K562 (cell line): ENCODE data around the gene SH2D7. TPM values are rescaled to one million over a fixed set of nuclear protein-coding genes. Genes with fewer than 3 reads are reported as not detected.

Source experiments
- ATAC-seq: fragments of 200-7000 bp; cut with Tn5 transposase; 3 replicates; pipeline ENCODE4 v1.9.1; 2020; ENCODE audit warnings: moderate library complexity
- BruUV-seq: library from RNA; stranded (reverse); fragments of 400-500 nt; replicated peaks from 2 replicates; lab custom pipeline; 2021; lab: Mats Ljungman, UMichigan
- CTCF ChIA-PET: fragments of 300-600 bp; formaldehyde crosslinking; extraction: SDS; loops from one replicate; lab custom pipeline; 2021; ENCODE audit warnings: low intra/inter-chr PET ratio; lab: Yijun Ruan, JAX
- POLR2A ChIA-PET: fragments of 300-600, 350-650 bp; sonication (Branson Sonifier 250); formaldehyde crosslinking; extraction: SDS; loops from one replicate; lab custom pipeline; 2021; ENCODE audit warnings: antibody characterized with exemption, inconsistent platforms; lab: Yijun Ruan, JAX
- DNase-seq, 4 experiments: peaks; one replicate each; pipeline versions ENCODE4 v3.0.0 to v3.0.0-alpha.2; 2011 to 2018; ENCODE audit warnings: low spot score in 3 of 4, mixed read lengths in 3 of 4; ENCODE audit errors: extremely low read depth in 1 of 4
- FAIRE-seq: peaks from 2 replicates; lab custom pipeline; 2011; peaks lifted over from hg19 to GRCh38; lab: Jason Lieb, UNC
- H2AFZ ChIP-seq: 2 replicates; pipeline ENCODE4 v1.6.0; 2011; ENCODE audit warnings: low read depth, low read length, control low read depth, inconsistent platforms
- H3K27ac ChIP-seq: fragments of 200-600 bp; 3 replicates; pipeline ENCODE4 v1.8.0; 2011; ENCODE audit warnings: low read depth, mild to moderate bottlenecking, control low read depth, inconsistent platforms, low read length, moderate library complexity, mixed read lengths; ENCODE audit errors: extremely low read depth
- H3K27me3 ChIP-seq, 2 experiments: fragments of 300-600 bp in 1 of 2; 2 replicates in 1 of 2; 3 replicates in 1 of 2; pipeline versions ENCODE4 v1.6.0 to v1.8.0; 2011; ENCODE audit warnings: inconsistent platforms in 2 of 2, low read length in 2 of 2, mild to moderate bottlenecking in 1 of 2, mixed read lengths in 1 of 2, moderate library complexity in 1 of 2; ENCODE audit not compliant: control insufficient read depth in 2 of 2, insufficient read depth in 2 of 2
- H3K36me3 ChIP-seq: fragments of 300-600 bp; 3 replicates; pipeline ENCODE4 v1.8.0; 2011; ENCODE audit warnings: mild to moderate bottlenecking, low read length, inconsistent platforms; ENCODE audit not compliant: control insufficient read depth, insufficient read depth
- H3K4me1 ChIP-seq, 2 experiments: fragments of 200-600 bp in 1 of 2; replicated peaks in 1 of 2; 2 replicates in 1 of 2; 3 replicates in 1 of 2; pipeline versions ENCODE4 v1.5.1 to v1.8.0; 2011; ENCODE audit warnings: inconsistent platforms in 2 of 2, low read length in 2 of 2, mild to moderate bottlenecking in 1 of 2, mixed read lengths in 1 of 2, moderate library complexity in 1 of 2; ENCODE audit not compliant: control insufficient read depth in 2 of 2, insufficient read depth in 2 of 2
- H3K4me2 ChIP-seq: 2 replicates; pipeline ENCODE4 v1.6.1; 2011; ENCODE audit warnings: low read length, control low read depth, inconsistent platforms, mixed read lengths; ENCODE audit not compliant: insufficient read depth
- H3K4me3 ChIP-seq: fragments of 200-600 bp; sonication (generic), shearing (Covaris generic); 2 replicates; pipeline ENCODE4 v1.5.1; 2016; ENCODE audit warnings: control low read depth, inconsistent platforms
- H3K79me2 ChIP-seq: fragments of 200-600 bp; 3 replicates; pipeline ENCODE4 v1.8.0; 2011; ENCODE audit warnings: low read length, inconsistent platforms; ENCODE audit not compliant: control insufficient read depth, insufficient read depth
- H3K9ac ChIP-seq, 2 experiments: 2 replicates each; pipeline versions ENCODE4 v1.6.0 to v1.6.1; 2011; ENCODE audit warnings: low read depth in 2 of 2, low read length in 2 of 2, control low read depth in 1 of 2, inconsistent platforms in 1 of 2, mild to moderate bottlenecking in 1 of 2, mixed read lengths in 1 of 2; ENCODE audit not compliant: insufficient read depth in 1 of 2
- H3K9me1 ChIP-seq: one replicate; pipeline ENCODE4 v1.6.0; 2011; ENCODE audit warnings: inconsistent platforms, mild to moderate bottlenecking, low read length, moderate library complexity; ENCODE audit not compliant: control insufficient read depth, insufficient read depth
- H3K9me3 ChIP-seq: replicated peaks from 2 replicates; pipeline ENCODE4 v1.5.1; 2011; ENCODE audit warnings: low read depth, low read length, inconsistent platforms; ENCODE audit not compliant: control insufficient read depth, insufficient read depth
- H4K20me1 ChIP-seq: replicated peaks from 2 replicates; pipeline ENCODE4 v1.6.1; 2011; ENCODE audit warnings: low read length, inconsistent platforms, mixed read lengths; ENCODE audit not compliant: control insufficient read depth, insufficient read depth
- ATF7 ChIP-seq: fragments of 450-650 bp; IDR thresholded peaks from 2 replicates; pipeline ENCODE4 v1.7.1; 2014; ENCODE audit warnings: mild to moderate bottlenecking, moderate library complexity
- BRD4 ChIP-seq: fragments of 200-600 bp; sonication (generic); IDR thresholded peaks from 2 replicates; pipeline ENCODE4 v1.6.1; 2017; ENCODE audit warnings: inconsistent platforms
- FOXK2 ChIP-seq, 2 experiments: fragments of 450-650 bp; IDR thresholded peaks in 1 of 2; conservative IDR thresholded peaks in 1 of 2; 2 replicates each; pipeline ENCODE4 v1.6.1; 2016; ENCODE audit warnings: low read depth in 2 of 2, mild to moderate bottlenecking in 1 of 2
- GABPB1 ChIP-seq: sonication (generic); formaldehyde crosslinking; IDR thresholded peaks from 2 replicates; pipeline ENCODE4 v1.8.0; 2022; ENCODE audit warnings: mild to moderate bottlenecking, missing genetic modification reagents
- HEY1 ChIP-seq: fragments of 250-450 bp; sonication (Bioruptor Pico); IDR thresholded peaks from 2 replicates; pipeline ENCODE4 v1.5.0; 2020; ENCODE audit warnings: mild to moderate bottlenecking, moderate library complexity, borderline replicate concordance
- KLF16 ChIP-seq: IDR thresholded peaks from 2 replicates; pipeline ENCODE4 v1.6.1; 2016; ENCODE audit warnings: antibody characterized with exemption
- MTA3 ChIP-seq: fragments of 450-650 bp; formaldehyde crosslinking; IDR thresholded peaks from 2 replicates; pipeline ENCODE4 v1.6.1; 2017; ENCODE audit warnings: mild to moderate bottlenecking, borderline replicate concordance
- SLC30A9 ChIP-seq: fragments of 250-450 bp; sonication (Bioruptor Pico); IDR thresholded peaks from 2 replicates; pipeline ENCODE4 v1.8.0; 2022; ENCODE audit warnings: mild to moderate bottlenecking, moderate library complexity
- TAF9B ChIP-seq: fragments of 450-650 bp; IDR thresholded peaks from 2 replicates; pipeline ENCODE4 v1.6.1; 2018; ENCODE audit warnings: mild to moderate bottlenecking; ENCODE audit not compliant: partially characterized antibody
- THRAP3 ChIP-seq: fragments of 450-650 bp; IDR thresholded peaks from 2 replicates; pipeline ENCODE4 v1.6.1; 2016; ENCODE audit warnings: mild to moderate bottlenecking, inconsistent platforms, borderline replicate concordance
- ZC3H4 ChIP-seq: sonication (generic); formaldehyde crosslinking; IDR thresholded peaks from 2 replicates; pipeline ENCODE4 v1.9.0; 2021; ENCODE audit warnings: missing genetic modification reagents, borderline replicate concordance
- WGBS: fragments of 100-300 bp; shearing (Covaris generic); methylation state at CpG from one replicate; pipeline ENCODE4 v1.1.6; 2016; ENCODE audit warnings: low coverage, mixed read lengths; ENCODE audit not compliant: insufficient coverage; ENCODE audit errors: missing lambda C conversion rate; 5-methylcytosine and 5-hydroxymethylcytosine counted together
- in situ Hi-C: fragments of 300-500 bp; cut with MboI; formaldehyde crosslinking; loops from 4 replicates; pipeline ENCODE4 v1.15.0; 2018; ENCODE audit warnings: inconsistent platforms, mixed read lengths
- intact Hi-C: fragments of 100-400 bp; cut with micrococcal nuclease; formaldehyde crosslinking; loops from 2 replicates; pipeline ENCODE4 v1.14.2; 2022
- polyA plus RNA-seq, 8 experiments: library from polyadenylated mRNA; depleted of rRNA in 4 of 8; stranded (reverse) in 5 of 8; unstranded in 3 of 8; fragments of >200 nt; fragmentation: Nextera tagmentation in 2 of 8; fragmentation: Illumina TruSeq in 1 of 8; extraction: Ambion mirVana in 2 of 8; extraction: Trizol in 1 of 8; gene quantifications; 2 replicates each; pipeline versions ENCODE4 v1.2.1 to v1.2.3, GENCODE V29; 2011 to 2014; ENCODE audit warnings: inconsistent platforms in 1 of 8, missing spikeins in 1 of 8
- total RNA-seq, 7 experiments: library from RNA; depleted of rRNA in 6 of 7; stranded (reverse); fragments of >200 nt in 6 of 7; fragmentation: Illumina TruSeq in 2 of 7; extraction: Trizol in 2 of 7; gene quantifications; 2 replicates each; pipeline versions ENCODE4 v1.2.1 to v1.2.3, GENCODE V29; 2011 to 2021; ENCODE audit warnings: low replicate concordance in 1 of 7
- TF ChIP-seq, protein P1 (sequence below): IDR thresholded peaks from 2 replicates; pipeline ENCODE4 v1.6.1; 2011; ENCODE audit not compliant: insufficient read length; ENCODE audit errors: extremely low read depth
- TF ChIP-seq, protein P2 (sequence below): fragments of 250-450 bp; sonication (Bioruptor Pico); IDR thresholded peaks from 2 replicates; pipeline ENCODE4 v1.5.0; 2020; ENCODE audit warnings: mild to moderate bottlenecking
- TF ChIP-seq, protein P3 (sequence below): fragments of 450-650 bp; formaldehyde crosslinking; IDR thresholded peaks from 2 replicates; pipeline ENCODE4 v1.4.0; 2020; ENCODE audit warnings: mild to moderate bottlenecking
- TF ChIP-seq, protein P4 (sequence below): sonication (generic); formaldehyde crosslinking; IDR thresholded peaks from 2 replicates; pipeline ENCODE4 v1.8.1; 2022; ENCODE audit warnings: missing genetic modification reagents

SH2D7 gene
- total and polyA plus RNA-seq, 9 of the 15 experiments (the other 6 are each of a cell fraction or from before 2014, with no cell fraction given) = not detected

DNA sequence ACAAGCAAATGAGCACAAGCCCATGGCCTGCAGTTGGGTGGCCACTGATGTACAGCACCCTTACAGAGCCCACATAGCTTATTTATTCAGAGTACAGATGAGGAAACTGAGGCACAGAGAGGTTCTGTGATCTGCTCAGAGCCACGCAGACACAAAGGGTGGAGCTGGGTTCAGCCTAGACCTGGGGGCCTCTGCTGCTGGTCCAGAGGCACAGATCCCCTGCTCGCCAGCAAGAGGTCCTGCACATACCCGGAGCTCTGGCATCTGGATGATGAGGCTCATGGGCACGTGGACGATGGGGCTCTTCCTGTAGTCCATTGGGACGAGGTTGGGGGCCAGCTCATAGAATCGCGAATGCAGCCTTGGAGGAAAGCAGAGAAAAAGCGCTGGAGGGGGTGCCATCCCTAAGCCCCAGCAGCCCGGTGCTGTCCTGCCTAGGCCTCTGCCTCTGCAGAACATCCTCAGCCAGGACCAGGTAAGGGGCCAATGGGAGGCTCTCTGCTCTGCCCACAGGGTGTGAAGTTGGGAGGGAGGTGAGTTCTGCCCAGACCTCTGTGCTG is 18.6 kb downstream of the SH2D7 start (continued):
- TF ChIP-seq FOXK2 (conservative IDR thresholded peaks at IDR 0.05 in 1 of 2, IDR thresholded peaks at IDR 0.05 in 1 of 2; ENCODE audit: low read depth in 2 of 2) (no peak), SLC30A9 (no peak), TAF9B (no peak)
- TF ChIP-seq, protein P1, sequence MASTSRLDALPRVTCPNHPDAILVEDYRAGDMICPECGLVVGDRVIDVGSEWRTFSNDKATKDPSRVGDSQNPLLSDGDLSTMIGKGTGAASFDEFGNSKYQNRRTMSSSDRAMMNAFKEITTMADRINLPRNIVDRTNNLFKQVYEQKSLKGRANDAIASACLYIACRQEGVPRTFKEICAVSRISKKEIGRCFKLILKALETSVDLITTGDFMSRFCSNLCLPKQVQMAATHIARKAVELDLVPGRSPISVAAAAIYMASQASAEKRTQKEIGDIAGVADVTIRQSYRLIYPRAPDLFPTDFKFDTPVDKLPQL = no peak
- TF ChIP-seq, all 486 proteins: peak for 0

DNA sequence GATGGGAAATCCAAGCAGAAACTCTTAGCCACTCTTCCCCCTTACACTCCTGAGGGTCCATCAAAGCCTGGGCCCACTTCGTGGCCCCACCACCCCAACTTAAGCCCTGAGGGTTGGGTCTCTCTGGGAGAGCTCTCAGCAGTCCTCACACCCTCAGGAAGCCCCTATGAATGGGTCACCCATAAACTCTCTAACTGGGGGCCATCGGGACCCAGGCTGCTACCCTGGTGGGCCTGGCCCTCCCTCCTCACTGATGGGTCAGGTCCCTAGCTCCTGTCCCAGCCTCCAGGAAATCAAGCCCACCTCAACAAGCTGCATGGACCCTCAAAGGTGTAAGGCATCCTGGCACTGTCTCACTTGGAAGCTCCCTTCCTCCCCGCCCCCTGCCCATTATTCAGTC is 19.4 kb downstream of the SH2D7 start:
- Histone ChIP-seq H3K27me3 (no peaks in the 10 kb centered on the region), H3K4me2 (no peak overlapping the region), H4K20me1 (peaks cover 7% of the 10 kb centered on the region; the same call in 1 of the 2 replicates), H3K27ac (no peak overlapping the region), H3K79me2 (no peaks in the 10 kb centered on the region), H3K36me3 (no peaks in the 10 kb centered on the region), H3K9ac (no peak overlapping the region), H2AFZ (no peak overlapping the region), H3K9me1 (no peaks in the 10 kb centered on the region), H3K4me3 (no peak overlapping the region), H3K9me3 (no peaks in the 10 kb centered on the region), H3K4me1 (peaks cover 0 to 3% of the 10 kb centered on the region in 2 experiments; a peak in 1 of 5 replicates)
- intact Hi-C loops = no loop called here
- BruUV-seq = no TSS peak
- ChIA-PET CTCF (interaction anchor here (0.9 to 2.7 kb wide), 3 partner anchors 131 to 371 kb away, joined by 3 to 14 read pairs (median 5); no protein-coding TSS in a partner anchor), POLR2A (interaction anchor here (0.5 to 1.0 kb wide), 2 partner anchors 16 to 76 kb away, joined by 3 to 6 read pairs; no protein-coding TSS in a partner anchor)
- no peak for ATAC-seq
- no peak for DNase-seq
- no peak for FAIRE-seq
- 14% methylated on average over 3 of the region's 3 CpGs for WGBS
- in situ Hi-C loops = loop anchor here (5.0 kb wide), 3 partner anchors 86 to 149 kb away; no protein-coding TSS in a partner anchor
- TF ChIP-seq, protein P2, sequence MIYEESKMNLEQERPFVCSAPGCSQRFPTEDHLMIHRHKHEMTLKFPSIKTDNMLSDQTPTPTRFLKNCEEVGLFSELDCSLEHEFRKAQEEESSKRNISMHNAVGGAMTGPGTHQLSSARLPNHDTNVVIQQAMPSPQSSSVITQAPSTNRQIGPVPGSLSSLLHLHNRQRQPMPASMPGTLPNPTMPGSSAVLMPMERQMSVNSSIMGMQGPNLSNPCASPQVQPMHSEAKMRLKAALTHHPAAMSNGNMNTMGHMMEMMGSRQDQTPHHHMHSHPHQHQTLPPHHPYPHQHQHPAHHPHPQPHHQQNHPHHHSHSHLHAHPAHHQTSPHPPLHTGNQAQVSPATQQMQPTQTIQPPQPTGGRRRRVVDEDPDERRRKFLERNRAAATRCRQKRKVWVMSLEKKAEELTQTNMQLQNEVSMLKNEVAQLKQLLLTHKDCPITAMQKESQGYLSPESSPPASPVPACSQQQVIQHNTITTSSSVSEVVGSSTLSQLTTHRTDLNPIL (CRISPR knock-in tag) = no peak
- TF ChIP-seq KLF16 (no peak), ZC3H4 (CRISPR knock-in tag) (no peak), THRAP3 (no peak), ATF7 (no peak), BRD4 (no peak), GABPB1 (no peak), HEY1 (CRISPR knock-in tag) (no peak), MTA3 (no peak)
- TF ChIP-seq, protein P3, sequence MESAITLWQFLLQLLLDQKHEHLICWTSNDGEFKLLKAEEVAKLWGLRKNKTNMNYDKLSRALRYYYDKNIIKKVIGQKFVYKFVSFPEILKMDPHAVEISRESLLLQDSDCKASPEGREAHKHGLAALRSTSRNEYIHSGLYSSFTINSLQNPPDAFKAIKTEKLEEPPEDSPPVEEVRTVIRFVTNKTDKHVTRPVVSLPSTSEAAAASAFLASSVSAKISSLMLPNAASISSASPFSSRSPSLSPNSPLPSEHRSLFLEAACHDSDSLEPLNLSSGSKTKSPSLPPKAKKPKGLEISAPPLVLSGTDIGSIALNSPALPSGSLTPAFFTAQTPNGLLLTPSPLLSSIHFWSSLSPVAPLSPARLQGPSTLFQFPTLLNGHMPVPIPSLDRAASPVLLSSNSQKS (CRISPR knock-in tag) = no peak
- TF ChIP-seq, protein P4, sequence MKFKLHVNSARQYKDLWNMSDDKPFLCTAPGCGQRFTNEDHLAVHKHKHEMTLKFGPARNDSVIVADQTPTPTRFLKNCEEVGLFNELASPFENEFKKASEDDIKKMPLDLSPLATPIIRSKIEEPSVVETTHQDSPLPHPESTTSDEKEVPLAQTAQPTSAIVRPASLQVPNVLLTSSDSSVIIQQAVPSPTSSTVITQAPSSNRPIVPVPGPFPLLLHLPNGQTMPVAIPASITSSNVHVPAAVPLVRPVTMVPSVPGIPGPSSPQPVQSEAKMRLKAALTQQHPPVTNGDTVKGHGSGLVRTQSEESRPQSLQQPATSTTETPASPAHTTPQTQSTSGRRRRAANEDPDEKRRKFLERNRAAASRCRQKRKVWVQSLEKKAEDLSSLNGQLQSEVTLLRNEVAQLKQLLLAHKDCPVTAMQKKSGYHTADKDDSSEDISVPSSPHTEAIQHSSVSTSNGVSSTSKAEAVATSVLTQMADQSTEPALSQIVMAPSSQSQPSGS (CRISPR knock-in tag) = no peak
